Measurements from ENCODE around the gene PDE6D. TPM values are rescaled to one million over a fixed set of nuclear protein-coding genes. Genes with fewer than 3 reads are reported as not detected.
A peak's percentile ranks its signal among the peaks of the same experiment; 100 is the strongest.

Gene PDE6D
- total and polyA plus RNA-seq, 2 of the 13 experiments (the other 11 are each of a cell fraction or from before 2014, with no cell fraction given) = 14.1 to 23.2 TPM

- H3K27ac ChIP-seq (ENCODE audit: extremely low read length, insufficient read depth, low read length) = peak overlapping the region; percentile 87
- in situ Hi-C loops (cut with HindIII; ENCODE audit: extremely low pct_ligation_motif_present, low pct_unique_long_range_greater_than_20kb) = no loop called here
- H3K4me1 ChIP-seq (ENCODE audit: insufficient read depth, low read length) = peaks cover 55% of the 10 kb centered on the region
- intact Hi-C loops (cut with micrococcal nuclease; ENCODE audit: unreplicated experiment) = loop anchor here (10.0 kb wide), 1 partner anchor 662 kb away; no protein-coding TSS in a partner anchor
- H3K4me2 ChIP-seq (ENCODE audit: low read depth, low read length) = peak overlapping the region; percentile 83
- ChIA-PET CTCF (ENCODE audit: low intra/inter-chr PET ratio, low total read pairs) (interaction anchor here (2.3 kb wide), 1 partner anchor 29 kb away, joined by 7 read pairs; no protein-coding TSS in a partner anchor), POLR2A (interaction anchor here (0.6 to 2.4 kb wide), 10 partner anchors 10 to 253 kb away, joined by 3 to 12 read pairs (median 6); partner anchors contain the start of gene NCL)
- H3K9me3 ChIP-seq (ENCODE audit: low read length) = no peaks in the 10 kb centered on the region
- H3K9ac ChIP-seq (ENCODE audit: insufficient read depth, low read depth, low read length) = peak overlapping the region; percentile 90
- DNase-seq (ENCODE audit: low spot score) = peak; percentile 95
- peaks cover 37% of the 10 kb centered on the region for H3K79me2 ChIP-seq (ENCODE audit: insufficient read depth, low read length)
- ATAC-seq = peak; percentile 35
- H3K36me3 ChIP-seq (replicated peaks in 1 of 2; ENCODE audit: control insufficient read depth in 1 of 2, insufficient read depth in 2 of 2, low read length in 2 of 2) = peaks cover 5 to 8% of the 10 kb centered on the region in 2 experiments
- peaks cover 17% of the 10 kb centered on the region for H4K20me1 ChIP-seq (ENCODE audit: insufficient read depth, low read length)
- peak overlapping the region; percentile 58 to 83 (median 75) for H3K4me3 ChIP-seq (replicated peaks in 1 of 3; ENCODE audit: insufficient read depth in 1 of 3, low read depth in 2 of 3, low read length in 3 of 3)
- H2AFZ ChIP-seq (ENCODE audit: low read length) = peak overlapping the region; percentile 85
- no TSS peak for BruUV-seq (replicated peaks)
- 44% methylated on average over 50 of the region's 66 CpGs for WGBS (ENCODE audit: low lambda C conversion rate)
- no peaks in the 10 kb centered on the region for H3K27me3 ChIP-seq (ENCODE audit: control insufficient read depth in 1 of 2, insufficient read depth in 2 of 2, low read length in 2 of 2)
- FAIRE-seq = peak; percentile 72
- TF ChIP-seq ZNF44 (CRISPR knock-in tag; IDR thresholded peaks at IDR 0.05) (no peak; the same call in none of the 2 replicates), ERF (CRISPR knock-in tag; IDR thresholded peaks at IDR 0.05) (no peak), FOXM1 (CRISPR knock-in tag; IDR thresholded peaks at IDR 0.05) (0 out of 2 replicates have a peak, but pooled peaks have one; percentile 40), GMEB1 (CRISPR knock-in tag; IDR thresholded peaks at IDR 0.05; ENCODE audit: borderline replicate concordance) (peak; percentile 78; the same call in 1 of the 2 replicates), ZNF709 (CRISPR knock-in tag; IDR thresholded peaks at IDR 0.05) (peak; percentile 82), ZNF691 (CRISPR knock-in tag; IDR thresholded peaks at IDR 0.05; ENCODE audit: borderline replicate concordance, low read depth) (no peak), NFE2L1 (CRISPR knock-in tag; IDR thresholded peaks at IDR 0.05; ENCODE audit: borderline replicate concordance) (no peak), ZNF629 (CRISPR knock-in tag; conservative IDR thresholded peaks at IDR 0.05) (no peak), MYNN (CRISPR knock-in tag; IDR thresholded peaks at IDR 0.05; ENCODE audit: low read depth) (no peak), ZNF276 (CRISPR knock-in tag; IDR thresholded peaks at IDR 0.05; ENCODE audit: low read depth) (no peak), SNAPC5 (CRISPR knock-in tag; IDR thresholded peaks at IDR 0.05; ENCODE audit: borderline replicate concordance) (no peak), ZFP41 (CRISPR knock-in tag; IDR thresholded peaks at IDR 0.05; ENCODE audit: borderline replicate concordance) (peak; percentile 51; the same call in 1 of the 2 replicates), RARA (CRISPR knock-in tag; IDR thresholded peaks at IDR 0.05) (peak; percentile 55; the same call in 1 of the 2 replicates), ZNF180 (CRISPR knock-in tag; IDR thresholded peaks at IDR 0.05; ENCODE audit: borderline replicate concordance, low read depth) (no peak), ZNF7 (CRISPR knock-in tag; IDR thresholded peaks at IDR 0.05) (no peak; the same call in 1 of the 2 replicates), GATAD1 (CRISPR knock-in tag; IDR thresholded peaks at IDR 0.05) (peak; percentile 67; the same call in 1 of the 2 replicates), ZNF775 (CRISPR knock-in tag; IDR thresholded peaks at IDR 0.05; ENCODE audit: borderline replicate concordance) (no peak), ZNF510 (CRISPR knock-in tag; IDR thresholded peaks at IDR 0.05; ENCODE audit: low read depth) (no peak), HDAC1 (CRISPR knock-in tag; IDR thresholded peaks at IDR 0.05) (peak; percentile 59; the same call in 1 of the 2 replicates)
Measured at GRCh38 chr2:231706731-231707624, 74.1 kb downstream of the PDE6D start.
